ENCODE results near the gene NPAS2. TPM values are rescaled to one million over a fixed set of nuclear protein-coding genes. Genes with fewer than 3 reads are reported as not detected.
A peak's percentile ranks its signal among the peaks of the same experiment; 100 is the strongest.

Gene NPAS2
- total RNA-seq, 2 donors from 2014 or later: 1.1 to 1.6 TPM

- H3K9me3 Mint-ChIP-seq: no peaks in the 10 kb centered on the region
- Histone ChIP-seq H3K9me3 (ENCODE audit: control insufficient read depth, low read length) (no peaks in the 10 kb centered on the region), H3K36me3 (ENCODE audit: control insufficient read depth, insufficient read depth, low read length) (no peaks in the 10 kb centered on the region), H3K27ac (ENCODE audit: low read depth, low read length) (no peak overlapping the region), H3K4me1 (ENCODE audit: control insufficient read depth, insufficient read depth, low read length) (no peaks in the 10 kb centered on the region), H3K9ac (ENCODE audit: extremely low read depth, low read length, poor library complexity, severe bottlenecking) (no peak overlapping the region), H3K4me3 (ENCODE audit: low read length) (no peak overlapping the region), H3K27me3 (ENCODE audit: control insufficient read depth, insufficient read depth, low read length, poor library complexity, severe bottlenecking) (no peaks in the 10 kb centered on the region)
- no peak for DNase-seq
- no peaks in the 10 kb centered on the region for H3K27me3 Mint-ChIP-seq (ENCODE audit: insufficient read depth)
- H3K36me3 Mint-ChIP-seq (ENCODE audit: low read depth): no peaks in the 10 kb centered on the region
- TF ChIP-seq CTCF (conservative IDR thresholded peaks at IDR 0.05): peak; percentile 25
- H3K27ac Mint-ChIP-seq: no peak overlapping the region
- 98 to 100% methylated on average over 2 to 5 of the region's 5 CpGs for WGBS, 2 experiments (ENCODE audit: insufficient coverage in 1 of 2, insufficient read length in 1 of 2)
- H3K4me3 Mint-ChIP-seq: no peak overlapping the region
- no peaks in the 10 kb centered on the region for H3K4me1 Mint-ChIP-seq
Measured at GRCh38 chr2:100965596-100965995, 145.7 kb downstream of the NPAS2 start.

- Mint-ChIP-seq H3K4me3 (no peak overlapping the region), H3K9me3 (no peaks in the 10 kb centered on the region), H3K27ac (no peak overlapping the region), H3K4me1 (no peaks in the 10 kb centered on the region), H3K27me3 (ENCODE audit: insufficient read depth) (no peaks in the 10 kb centered on the region), H3K36me3 (ENCODE audit: low read depth) (no peaks in the 10 kb centered on the region)
- Histone ChIP-seq H3K9ac (ENCODE audit: extremely low read depth, low read length, poor library complexity, severe bottlenecking) (no peak overlapping the region), H3K36me3 (ENCODE audit: control insufficient read depth, insufficient read depth, low read length) (no peaks in the 10 kb centered on the region), H3K27ac (ENCODE audit: low read depth, low read length) (no peak overlapping the region), H3K27me3 (ENCODE audit: control insufficient read depth, insufficient read depth, low read length, poor library complexity, severe bottlenecking) (no peaks in the 10 kb centered on the region), H3K4me1 (ENCODE audit: control insufficient read depth, insufficient read depth, low read length) (no peaks in the 10 kb centered on the region), H3K9me3 (ENCODE audit: control insufficient read depth, low read length) (no peaks in the 10 kb centered on the region), H3K4me3 (ENCODE audit: low read length) (no peak overlapping the region)
- DNase-seq: no peak
- WGBS, 2 experiments (ENCODE audit: insufficient coverage in 1 of 2, insufficient read length in 1 of 2): 90% methylated on average over 5 to 8 of the region's 8 CpGs
- TF ChIP-seq CTCF (conservative IDR thresholded peaks at IDR 0.05): no peak
Measured at GRCh38 chr2:100967716-100968115, 147.8 kb downstream of the NPAS2 start.

- H3K27me3 Mint-ChIP-seq (ENCODE audit: insufficient read depth): no peaks in the 10 kb centered on the region
- no peaks in the 10 kb centered on the region for H3K4me1 Mint-ChIP-seq
- no peaks in the 10 kb centered on the region for H3K36me3 Mint-ChIP-seq (ENCODE audit: low read depth)
- Histone ChIP-seq H3K27ac (ENCODE audit: low read depth, low read length) (no peak overlapping the region), H3K9me3 (ENCODE audit: control insufficient read depth, low read length) (no peaks in the 10 kb centered on the region), H3K36me3 (ENCODE audit: control insufficient read depth, insufficient read depth, low read length) (no peaks in the 10 kb centered on the region), H3K4me1 (ENCODE audit: control insufficient read depth, insufficient read depth, low read length) (no peaks in the 10 kb centered on the region), H3K9ac (ENCODE audit: extremely low read depth, low read length, poor library complexity, severe bottlenecking) (no peak overlapping the region), H3K27me3 (ENCODE audit: control insufficient read depth, insufficient read depth, low read length, poor library complexity, severe bottlenecking) (no peaks in the 10 kb centered on the region), H3K4me3 (ENCODE audit: low read length) (no peak overlapping the region)
- no peaks in the 10 kb centered on the region for H3K9me3 Mint-ChIP-seq
- no peak overlapping the region for H3K27ac Mint-ChIP-seq
- no peak overlapping the region for H3K4me3 Mint-ChIP-seq
- no peak for TF ChIP-seq CTCF (conservative IDR thresholded peaks at IDR 0.05)
- 91 to 93% methylated on average over 19 to 28 of the region's 28 CpGs for WGBS, 2 experiments (ENCODE audit: insufficient coverage in 1 of 2, insufficient read length in 1 of 2)
- no peak for DNase-seq
Measured at GRCh38 chr2:100968146-100969145, 148.5 kb downstream of the NPAS2 start.
